HCT116 (cell line): Measurements from ENCODE around the gene TRPM3. TPM values are rescaled to one million over a fixed set of nuclear protein-coding genes. Genes with fewer than 3 reads are reported as not detected.

ENCODE experiments used
- ATAC-seq: fragments of 200-7000 bp; cut with Tn5 transposase; 2 replicates; pipeline ENCODE4 v1.9.1; 2020; ENCODE audit warnings: mild to moderate bottlenecking, moderate library complexity
- BruUV-seq: library from RNA; stranded (reverse); fragments of 400-500 nt; replicated peaks from 2 replicates; lab custom pipeline; 2021; lab: Mats Ljungman, UMichigan
- CTCF ChIA-PET: fragments of 300-600 bp; sonication (Branson Sonifier 250); formaldehyde crosslinking; loops from one replicate; lab custom pipeline; 2021; ENCODE audit warnings: antibody characterized with exemption; lab: Charles Lee
- POLR2A ChIA-PET: fragments of 300-600, 350-600 bp; sonication (Branson Sonifier 250); formaldehyde crosslinking; loops from one replicate; lab custom pipeline; 2021; ENCODE audit warnings: antibody characterized with exemption; lab: Charles Lee
- RAD21 ChIA-PET, 2 experiments: fragments of 300-600 bp; sonication (Branson Sonifier 250); formaldehyde crosslinking; loops; one replicate each; lab custom pipeline; 2023; ENCODE audit warnings: low total read pairs in 2 of 2; ENCODE audit not compliant: uncharacterized antibody in 2 of 2, unreplicated experiment in 2 of 2, low non-redundant PET in 1 of 2; lab: Charles Lee
- DNase-seq: peaks from one replicate; pipeline ENCODE4 v3.0.0-alpha.2; 2010; ENCODE audit warnings: low read depth, low spot score
- H2AFZ ChIP-seq: fragments of 200-600 bp; shearing (Covaris generic), sonication (generic); 2 replicates; pipeline ENCODE4 v1.6.1; 2017; ENCODE audit warnings: low read depth, mixed run types, mixed read lengths, antibody characterized with exemption, low read length; ENCODE audit not compliant: poor library complexity, severe bottlenecking
- H3K27ac ChIP-seq: 2 replicates; pipeline ENCODE4 v1.5.1; 2012; ENCODE audit warnings: low read depth, low read length
- H3K27me3 ChIP-seq: fragments of 200-600 bp; sonication (generic); 2 replicates; pipeline ENCODE4 v1.6.1; 2016; ENCODE audit warnings: mixed run types, low read length, mixed read lengths; ENCODE audit not compliant: insufficient read depth
- H3K36me3 ChIP-seq, 2 experiments: fragments of 200-500 bp in 1 of 2; fragments of 200-600 bp in 1 of 2; sonication (Bioruptor generic) in 1 of 2; sonication (generic) in 1 of 2; 2 replicates each; pipeline versions ENCODE4 v1.5.1 to v1.6.1; 2014 to 2016; ENCODE audit warnings: low read length in 2 of 2, inconsistent platforms in 1 of 2, mixed read lengths in 1 of 2, mixed run types in 1 of 2; ENCODE audit not compliant: insufficient read depth in 2 of 2, control insufficient read depth in 1 of 2
- H3K4me1 ChIP-seq, 2 experiments: fragments of 200-600 bp in 1 of 2; sonication (generic) in 1 of 2; 2 replicates each; pipeline versions ENCODE4 v1.5.1 to v1.6.1; 2012 to 2017; ENCODE audit warnings: low read length in 2 of 2, inconsistent platforms in 1 of 2, mild to moderate bottlenecking in 1 of 2, mixed read lengths in 1 of 2, mixed run types in 1 of 2, moderate library complexity in 1 of 2; ENCODE audit not compliant: insufficient read depth in 2 of 2, control insufficient read depth in 1 of 2
- H3K4me2 ChIP-seq: fragments of 200-600 bp; sonication (generic); 2 replicates; pipeline ENCODE4 v1.6.1; 2017; ENCODE audit warnings: mixed run types, low read length, mixed read lengths
- H3K4me3 ChIP-seq, 2 experiments: fragments of 200-600 bp in 1 of 2; sonication (generic) in 1 of 2; replicated peaks in 1 of 2; 2 replicates each; pipeline ENCODE4 v1.5.1; 2011 to 2016; ENCODE audit warnings: low read length in 2 of 2, control low read depth in 1 of 2, low read depth in 1 of 2, mild to moderate bottlenecking in 1 of 2, mixed read lengths in 1 of 2, mixed run types in 1 of 2
- H3K79me2 ChIP-seq: fragments of 200-600 bp; sonication (generic); 2 replicates; pipeline ENCODE4 v1.6.1; 2017; ENCODE audit warnings: mild to moderate bottlenecking, mixed run types, low read length, moderate library complexity, mixed read lengths; ENCODE audit not compliant: insufficient read depth
- H3K9ac ChIP-seq: fragments of 200-600 bp; sonication (generic); 2 replicates; pipeline ENCODE4 v1.6.1; 2016; ENCODE audit warnings: low read length, mixed read lengths
- H3K9me2 ChIP-seq: fragments of 200-600 bp; sonication (generic), shearing (Covaris generic); 2 replicates; pipeline ENCODE4 v1.6.1; 2017; ENCODE audit warnings: mixed run types, mild to moderate bottlenecking, moderate library complexity; ENCODE audit not compliant: insufficient read depth
- H3K9me3 ChIP-seq, 2 experiments: fragments of 200-500 bp in 1 of 2; fragments of 200-600 bp in 1 of 2; sonication (Bioruptor generic) in 1 of 2; sonication (generic) in 1 of 2; 2 replicates each; pipeline ENCODE4 v1.6.1; 2014 to 2017; ENCODE audit warnings: low read length in 2 of 2, mixed read lengths in 2 of 2, inconsistent platforms in 1 of 2, low read depth in 1 of 2, mild to moderate bottlenecking in 1 of 2, mixed run types in 1 of 2, moderate library complexity in 1 of 2; ENCODE audit not compliant: control insufficient read depth in 1 of 2, insufficient read depth in 1 of 2
- H4K20me1 ChIP-seq: fragments of 200-600 bp; sonication (generic), shearing (Covaris generic); 2 replicates; pipeline ENCODE4 v1.6.1; 2017; ENCODE audit warnings: mixed run types, mild to moderate bottlenecking, moderate library complexity; ENCODE audit not compliant: insufficient read depth
- CTCF ChIP-seq, 3 experiments: fragments of 200-600 bp in 1 of 3; sonication (generic) in 1 of 3; IDR thresholded peaks in 2 of 3; conservative IDR thresholded peaks in 1 of 3; 2 replicates each; pipeline ENCODE4 v1.5.1; 2012 to 2017; ENCODE audit warnings: low read depth in 2 of 3, low read length in 2 of 3, antibody characterized with exemption in 1 of 3, borderline replicate concordance in 1 of 3, control low read depth in 1 of 3, mild to moderate bottlenecking in 1 of 3, mixed read lengths in 1 of 3, mixed run types in 1 of 3, moderate library complexity in 1 of 3; ENCODE audit not compliant: insufficient read depth in 1 of 3
- EGR1 ChIP-seq: IDR thresholded peaks from 2 replicates; pipeline ENCODE4 v1.6.1; 2012; ENCODE audit warnings: low read depth
- ELF1 ChIP-seq: IDR thresholded peaks from 2 replicates; pipeline ENCODE4 v1.6.1; 2012; ENCODE audit warnings: low read depth, borderline replicate concordance
- JUND ChIP-seq: IDR thresholded peaks from 2 replicates; pipeline ENCODE4 v1.6.1; 2012
- POLR2AphosphoS5 ChIP-seq: IDR thresholded peaks from 2 replicates; pipeline ENCODE4 v1.6.1; 2011; ENCODE audit warnings: mild to moderate bottlenecking, low read depth, low read length, moderate library complexity
- REST ChIP-seq: IDR thresholded peaks from 2 replicates; pipeline ENCODE4 v1.6.1; 2012; ENCODE audit warnings: low read depth
- SIN3A ChIP-seq: IDR thresholded peaks from 2 replicates; pipeline ENCODE4 v1.6.1; 2012; ENCODE audit warnings: low read depth
- SRF ChIP-seq: IDR thresholded peaks from 2 replicates; pipeline ENCODE4 v1.6.1; 2012; ENCODE audit warnings: low read depth
- YY1 ChIP-seq: IDR thresholded peaks from 2 replicates; pipeline ENCODE4 v1.6.1; 2011; ENCODE audit warnings: low read length, low read depth, moderate library complexity, mild to moderate bottlenecking; ENCODE audit not compliant: insufficient replicate concordance; ENCODE audit errors: extremely low read depth
- ZBTB33 ChIP-seq: IDR thresholded peaks from 2 replicates; pipeline ENCODE4 v1.6.1; 2011; ENCODE audit warnings: mild to moderate bottlenecking, low read length, moderate library complexity; ENCODE audit not compliant: insufficient replicate concordance; ENCODE audit errors: extremely low read depth
- intact Hi-C: fragments of 100-400 bp; cut with micrococcal nuclease; formaldehyde crosslinking; loops from 2 replicates; pipeline ENCODE4 v1.10.0; 2022
- total RNA-seq: library from RNA; stranded (reverse); gene quantifications from one replicate; pipeline ENCODE4 v1.2.1, GENCODE V29; 2021; ENCODE audit not compliant: unreplicated experiment
- TF ChIP-seq, protein P1 (sequence below): IDR thresholded peaks from 2 replicates; pipeline ENCODE4 v1.6.1; 2012

Gene TRPM3
- total RNA-seq, 1 experiment from 2014 or later, result not detected

DNA sequence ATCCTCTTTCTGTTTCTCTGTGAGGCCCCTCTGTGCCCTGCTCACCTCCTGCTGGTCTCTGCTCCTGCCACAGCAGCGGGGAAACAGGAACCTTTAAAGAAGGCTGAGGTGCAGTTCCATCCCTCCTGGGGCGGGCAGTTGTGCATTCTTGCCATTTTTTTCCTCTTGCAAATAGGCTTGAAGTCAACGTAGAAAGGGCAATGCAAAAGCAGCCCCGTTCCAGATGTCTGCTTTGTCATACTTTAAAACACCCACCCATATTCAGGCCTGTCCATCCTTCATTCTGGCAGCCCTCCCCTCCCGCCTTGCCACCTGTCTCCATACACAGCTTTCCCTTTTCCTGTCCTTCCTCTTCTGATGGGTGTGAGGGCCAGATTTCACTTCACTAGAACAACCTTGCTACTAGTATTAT is 641.5 kb downstream of the TRPM3 start:
- no peaks in the 10 kb centered on the region for H4K20me1 ChIP-seq
- H3K9me2 ChIP-seq, result no peaks in the 10 kb centered on the region
- H2AFZ ChIP-seq, result peak overlapping the region; percentile 2
- no peaks in the 10 kb centered on the region for H3K36me3 ChIP-seq
- H3K27ac ChIP-seq, result no peak overlapping the region
- intact Hi-C loops, result loop anchor here (5.0 to 10.0 kb wide), 3 partner anchors 55 to 125 kb away; no protein-coding TSS in a partner anchor
- H3K4me1 ChIP-seq, result peaks cover 0 to 22% of the 10 kb centered on the region in 2 experiments; a peak in 2 of 4 replicates
- ATAC-seq (peak; percentile 43; the same call in 1 of the 2 replicates), DNase-seq (no peak)
- no peaks in the 10 kb centered on the region for H3K79me2 ChIP-seq
- no peak overlapping the region for H3K9ac ChIP-seq
- CTCF ChIA-PET, result no interaction called here
- RAD21 ChIA-PET, result no interaction called here
- no peak overlapping the region for H3K4me3 ChIP-seq
- TF ChIP-seq EGR1 (no peak), SRF (no peak), ELF1 (no peak), POLR2AphosphoS5 (no peak), SIN3A (no peak), CTCF (IDR thresholded peaks at IDR 0.05 in 2 of 3, conservative IDR thresholded peaks at IDR 0.05 in 1 of 3; ENCODE audit: borderline replicate concordance in 1 of 3, insufficient read depth in 1 of 3, low read depth in 2 of 3, low read length in 2 of 3) (no peak), YY1 (no peak), JUND (no peak), ZBTB33 (no peak), REST (no peak)
- TF ChIP-seq, protein P1, sequence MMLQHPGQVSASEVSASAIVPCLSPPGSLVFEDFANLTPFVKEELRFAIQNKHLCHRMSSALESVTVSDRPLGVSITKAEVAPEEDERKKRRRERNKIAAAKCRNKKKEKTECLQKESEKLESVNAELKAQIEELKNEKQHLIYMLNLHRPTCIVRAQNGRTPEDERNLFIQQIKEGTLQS, result no peak
- TF ChIP-seq, all 23 proteins: peak for 0
- BruUV-seq, result no TSS peak
- no peaks in the 10 kb centered on the region for H3K27me3 ChIP-seq
- H3K4me2 ChIP-seq, result peak overlapping the region; percentile 41
- no peaks in the 10 kb centered on the region for H3K9me3 ChIP-seq
- POLR2A ChIA-PET, result no interaction called here
